SJSA1 (cell line): Measurements from ENCODE around the gene MEPCE. TPM values are rescaled to one million over a fixed set of nuclear protein-coding genes. Genes with fewer than 3 reads are reported as not detected.

Experiments used
- DNase-seq, 2 experiments: peaks; one replicate each; pipeline ENCODE4 v3.0.0-alpha.2; 2015 to 2020; ENCODE audit warnings: low spot score in 2 of 2, low read depth in 1 of 2
- H3K27ac ChIP-seq: fragments of 250-450 bp; sonication (Bioruptor Pico); 2 replicates; pipeline ENCODE4 v1.5.1; 2020; ENCODE audit warnings: mild to moderate bottlenecking, moderate library complexity
- H3K27me3 ChIP-seq: fragments of 250-450 bp; sonication (Bioruptor Pico); replicated peaks from 2 replicates; pipeline ENCODE4 v1.5.1; 2020; ENCODE audit warnings: mild to moderate bottlenecking, moderate library complexity
- H3K36me3 ChIP-seq: fragments of 250-450 bp; sonication (Bioruptor Pico); 2 replicates; pipeline ENCODE4 v1.5.1; 2020; ENCODE audit warnings: mild to moderate bottlenecking
- H3K4me1 ChIP-seq: fragments of 250-450 bp; sonication (Bioruptor Pico); replicated peaks from 2 replicates; pipeline ENCODE4 v1.6.1; 2021; ENCODE audit warnings: mild to moderate bottlenecking
- H3K4me3 ChIP-seq: fragments of 250-450 bp; sonication (Bioruptor Pico); 2 replicates; pipeline ENCODE4 v1.5.1; 2020; ENCODE audit warnings: mild to moderate bottlenecking
- H3K9me3 ChIP-seq: fragments of 250-450 bp; sonication (Bioruptor Pico); replicated peaks from 2 replicates; pipeline ENCODE4 v1.5.1; 2020; ENCODE audit warnings: mild to moderate bottlenecking
- total RNA-seq: library from RNA; depleted of rRNA; stranded (reverse); fragments of >200 nt; shearing (Covaris generic); gene quantifications from 2 replicates; pipeline ENCODE4 v1.2.3, GENCODE V29; 2014

Gene MEPCE
- total RNA-seq, 1 experiment from 2014 or later: 25.6 TPM

- Histone ChIP-seq H3K27ac (no peak overlapping the region), H3K27me3 (no peaks in the 10 kb centered on the region), H3K9me3 (no peaks in the 10 kb centered on the region), H3K4me3 (no peak overlapping the region), H3K36me3 (peaks cover 60% of the 10 kb centered on the region), H3K4me1 (peaks cover 3% of the 10 kb centered on the region)
- DNase-seq: peak; percentile 43 to 83
Measured at GRCh38 chr7:100469227-100470044, 39.8 kb downstream of the MEPCE start.

DNA sequence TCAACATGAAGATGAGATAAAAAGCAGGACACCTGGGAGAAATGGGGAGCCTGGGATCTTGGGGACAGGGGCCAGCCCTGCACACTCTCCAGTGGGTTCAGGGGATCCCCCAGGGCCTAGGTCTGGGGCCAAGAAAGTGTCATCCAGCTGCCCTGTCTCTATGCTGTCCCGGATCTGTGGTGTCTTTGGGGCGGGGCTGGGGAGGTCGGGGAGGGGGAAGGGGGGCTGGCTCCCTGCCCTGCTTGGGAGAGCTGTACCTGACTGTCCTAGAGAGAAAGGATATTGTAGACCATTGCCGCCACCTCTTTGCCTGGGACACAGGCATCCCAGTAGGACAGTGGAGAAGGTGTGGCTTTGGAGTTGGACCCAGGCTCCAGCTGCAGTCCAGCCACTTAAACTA, 41.4 kb downstream of the MEPCE start:
- Histone ChIP-seq H3K27me3 (no peaks in the 10 kb centered on the region), H3K36me3 (peaks cover 63% of the 10 kb centered on the region), H3K9me3 (no peaks in the 10 kb centered on the region), H3K4me3 (no peak overlapping the region), H3K4me1 (peaks cover under 1% of the 10 kb centered on the region), H3K27ac (no peak overlapping the region)
- no peak for DNase-seq

DNA sequence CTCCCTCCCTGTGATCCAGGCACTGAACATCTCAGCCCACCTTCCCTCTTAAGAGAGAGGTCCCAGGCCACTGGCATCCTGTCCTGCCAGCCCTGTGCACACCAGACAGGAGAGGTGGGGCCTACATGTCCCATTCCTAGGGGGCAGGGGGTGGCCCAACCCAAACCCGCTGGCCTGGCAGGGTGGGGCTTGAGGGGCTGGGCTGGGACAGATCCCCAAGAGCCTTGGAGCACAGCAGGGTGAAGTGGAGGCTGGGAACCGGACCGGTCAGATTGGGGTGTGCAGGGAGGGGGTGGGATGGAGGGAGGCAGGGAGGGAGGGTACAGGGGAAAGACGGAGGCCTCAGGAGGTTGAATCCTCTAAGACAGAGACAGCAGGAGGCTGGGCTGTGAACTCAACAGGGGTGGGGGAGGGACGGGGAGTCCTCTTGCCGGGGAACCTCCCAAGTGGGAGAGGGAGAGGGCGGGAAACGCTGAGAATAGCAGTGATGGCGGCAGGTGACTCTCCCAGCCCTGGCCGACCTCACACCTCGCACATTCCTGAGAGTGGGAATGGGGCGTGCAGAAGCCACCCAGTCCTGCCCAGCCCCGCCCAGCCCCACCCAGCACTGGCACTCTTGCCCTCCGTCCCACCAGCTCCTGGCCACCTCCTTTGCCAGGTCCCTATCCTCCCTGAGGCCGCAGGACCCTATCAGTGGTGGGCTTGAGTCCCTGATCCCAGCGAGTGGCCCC, 42.7 kb downstream of the MEPCE start:
- DNase-seq: no peak

GRCh38 chr7:100472854-100473499, 43.3 kb downstream of the MEPCE start:
- H3K27ac ChIP-seq: no peak overlapping the region
- peaks cover 65% of the 10 kb centered on the region for H3K36me3 ChIP-seq

More for the DNA sequence above, 42.7 kb downstream of the MEPCE start:
- Histone ChIP-seq H3K36me3 (peaks cover 67% of the 10 kb centered on the region), H3K27ac (no peak overlapping the region), H3K9me3 (no peaks in the 10 kb centered on the region), H3K4me1 (peaks cover 5% of the 10 kb centered on the region), H3K4me3 (no peak overlapping the region), H3K27me3 (no peaks in the 10 kb centered on the region)

DNA sequence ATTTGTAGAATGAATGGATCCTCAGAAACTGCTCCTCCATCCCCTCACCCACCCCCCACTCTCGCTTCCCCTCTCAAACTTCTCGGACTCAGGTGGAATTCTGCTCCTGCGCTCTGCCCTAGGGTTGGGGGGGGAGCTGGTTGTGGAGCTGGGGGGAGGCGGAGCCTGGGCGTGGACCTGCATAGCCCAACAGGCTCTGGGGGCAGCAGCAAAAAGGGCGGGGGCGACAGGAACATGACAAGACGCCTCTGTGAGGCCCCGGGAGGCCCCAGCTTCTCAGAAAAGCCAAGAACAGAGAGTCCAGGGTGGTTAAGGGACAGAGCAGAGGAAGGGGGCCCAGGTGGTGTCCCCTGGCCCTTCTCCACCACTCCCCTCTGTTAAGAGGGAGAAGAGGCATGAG, 45.9 kb downstream of the MEPCE start:
- no peak overlapping the region for H3K27ac ChIP-seq
- H3K4me3 ChIP-seq: no peak overlapping the region
- H3K36me3 ChIP-seq: peaks cover 55% of the 10 kb centered on the region
- DNase-seq: no peak
- H3K4me1 ChIP-seq: peaks cover 16% of the 10 kb centered on the region
- no peaks in the 10 kb centered on the region for H3K27me3 ChIP-seq
- no peaks in the 10 kb centered on the region for H3K9me3 ChIP-seq

More at GRCh38 chr7:100472854-100473499, 43.3 kb downstream of the MEPCE start:
- Histone ChIP-seq H3K4me1 (peaks cover 8% of the 10 kb centered on the region), H3K4me3 (no peak overlapping the region), H3K27me3 (no peaks in the 10 kb centered on the region), H3K9me3 (no peaks in the 10 kb centered on the region)
- no peak for DNase-seq

- Histone ChIP-seq H3K36me3 (peaks cover 51% of the 10 kb centered on the region), H3K27ac (no peak overlapping the region), H3K27me3 (no peaks in the 10 kb centered on the region), H3K4me1 (peaks cover 16% of the 10 kb centered on the region), H3K4me3 (no peak overlapping the region), H3K9me3 (no peaks in the 10 kb centered on the region)
- no peak for DNase-seq
Measured at GRCh38 chr7:100476101-100476780, 46.6 kb downstream of the MEPCE start.

GRCh38 chr7:100476903-100477870, 47.6 kb downstream of the MEPCE start:
- no peak overlapping the region for H3K27ac ChIP-seq
- H3K9me3 ChIP-seq: no peaks in the 10 kb centered on the region
- no peaks in the 10 kb centered on the region for H3K27me3 ChIP-seq
- H3K4me3 ChIP-seq: peak overlapping the region; percentile 83
- peaks cover 16% of the 10 kb centered on the region for H3K4me1 ChIP-seq
- no peak for DNase-seq
- peaks cover 44% of the 10 kb centered on the region for H3K36me3 ChIP-seq

- no peak for DNase-seq
- Histone ChIP-seq H3K9me3 (no peaks in the 10 kb centered on the region), H3K4me3 (peak overlapping the region; percentile 83), H3K27me3 (no peaks in the 10 kb centered on the region), H3K27ac (no peak overlapping the region), H3K36me3 (peaks cover 41% of the 10 kb centered on the region), H3K4me1 (peaks cover 19% of the 10 kb centered on the region)
Measured at GRCh38 chr7:100477871-100478267, 48.2 kb downstream of the MEPCE start.

DNA sequence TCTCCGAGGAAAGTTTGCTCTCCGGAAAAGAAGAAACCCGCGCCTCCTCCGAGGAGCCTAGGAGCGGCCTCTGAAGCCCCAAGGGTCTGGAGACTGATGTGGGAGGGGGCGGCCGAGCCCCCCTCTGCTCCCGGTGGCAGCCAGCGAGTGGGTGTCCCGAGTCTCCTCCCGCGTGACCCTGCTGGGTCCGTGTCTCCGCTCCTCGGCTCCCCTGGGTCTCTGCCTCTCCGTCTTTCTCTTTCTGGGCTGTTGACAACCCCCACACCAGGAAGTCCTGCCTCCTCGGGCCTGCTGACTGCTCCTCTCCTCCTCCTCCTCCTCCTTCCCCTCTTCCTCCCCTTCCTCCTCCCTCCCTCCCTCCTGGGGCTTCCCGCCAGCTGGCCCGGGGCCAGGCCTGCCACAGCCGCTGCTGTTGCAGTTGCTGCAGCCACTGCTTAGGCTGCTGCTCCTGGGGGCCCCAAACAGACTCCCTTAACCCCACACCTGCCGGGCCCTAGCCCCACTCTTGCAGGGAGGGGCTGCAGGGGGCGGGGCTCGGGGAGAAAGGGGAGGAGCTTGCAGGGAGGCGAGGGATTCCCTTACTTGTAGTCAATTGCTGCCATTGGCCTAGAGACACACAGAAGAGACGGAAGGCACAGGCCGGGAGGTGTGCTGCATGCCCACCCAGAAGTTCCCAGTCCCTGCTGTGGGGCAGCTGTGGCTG, 49.5 kb downstream of the MEPCE start, which contains the start of gene TSC22D4:
Gene TSC22D4 (minus strand): TSS at position 257 of the 703 bp plus-strand sequence. CDS start 1,176 bp downstream, outside the sequence.
- Histone ChIP-seq H3K27ac (peak within 1 kb of the TSS; percentile 48), H3K36me3 (peaks cover 34% of the 10 kb centered on the region), H3K4me1 (peaks cover 27% of the 10 kb centered on the region), H3K9me3 (no peaks in the 10 kb centered on the region), H3K27me3 (no peaks in the 10 kb centered on the region), H3K4me3 (peak within 1 kb of the TSS; percentile 83)
- DNase-seq: peak; percentile 95

GRCh38 chr7:100481466-100481865, 51.8 kb downstream of the MEPCE start:
- peaks cover 30% of the 10 kb centered on the region for H3K4me1 ChIP-seq

DNA sequence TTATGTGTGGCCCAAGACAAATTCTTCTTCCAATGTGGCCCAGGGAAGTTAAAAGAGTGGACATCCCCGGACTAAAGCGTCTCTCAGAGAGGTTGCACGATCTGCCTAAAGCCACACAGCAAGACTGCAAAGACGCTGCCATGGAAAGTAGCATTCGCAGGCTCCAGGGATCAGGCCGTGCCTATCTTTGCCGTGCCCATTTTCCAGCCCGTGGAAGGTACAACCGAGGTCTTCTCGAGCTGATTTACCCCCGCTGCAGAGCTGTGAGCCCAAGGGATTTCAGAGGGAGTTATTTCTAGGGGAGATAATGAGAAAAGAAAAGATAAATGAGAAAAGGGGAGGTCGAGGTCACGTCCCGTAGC, 53.1 kb downstream of the MEPCE start:
- Histone ChIP-seq H3K4me1 (peaks cover 22% of the 10 kb centered on the region), H3K36me3 (peaks cover 7% of the 10 kb centered on the region; the same call in 1 of the 2 replicates), H3K4me3 (peak overlapping the region; percentile 61), H3K9me3 (no peaks in the 10 kb centered on the region), H3K27ac (no peak overlapping the region), H3K27me3 (no peaks in the 10 kb centered on the region)
- no peak for DNase-seq

More at GRCh38 chr7:100481466-100481865, 51.8 kb downstream of the MEPCE start:
- DNase-seq: no peak
- Histone ChIP-seq H3K36me3 (peaks cover 18% of the 10 kb centered on the region), H3K9me3 (no peaks in the 10 kb centered on the region), H3K27ac (no peak overlapping the region), H3K4me3 (no peak overlapping the region), H3K27me3 (no peaks in the 10 kb centered on the region)
